HepG2 (cell line): ENCODE data around the gene MORN1. TPM values are rescaled to one million over a fixed set of nuclear protein-coding genes. Genes with fewer than 3 reads are reported as not detected.
A peak's percentile ranks its signal among the peaks of the same experiment; 100 is the strongest.

Experiments used
- ATAC-seq: fragments of 200-7000 bp; cut with Tn5 transposase; 3 replicates; pipeline ENCODE4 v1.9.1; 2020; ENCODE audit warnings: mild to moderate bottlenecking, moderate library complexity
- BruUV-seq: library from RNA; stranded (reverse); fragments of 400-500 nt; replicated peaks from 2 replicates; lab custom pipeline; 2021; lab: Mats Ljungman, UMichigan
- CTCF ChIA-PET: fragments of 300-600 bp; formaldehyde crosslinking; extraction: SDS; loops from one replicate; lab custom pipeline; 2021; ENCODE audit warnings: low total read pairs, inconsistent platforms, low intra/inter-chr PET ratio; lab: Yijun Ruan, JAX
- POLR2A ChIA-PET: fragments of 350-600 bp; sonication (Branson Sonifier 250); formaldehyde crosslinking; loops from one replicate; lab custom pipeline; 2020; ENCODE audit warnings: antibody characterized with exemption, inconsistent platforms; lab: Yijun Ruan, JAX
- DNase-seq: peaks from one replicate; pipeline ENCODE4 v3.0.0-alpha.2; 2015; ENCODE audit warnings: low spot score
- FAIRE-seq: peaks from 3 replicates; lab custom pipeline; 2011; peaks lifted over from hg19 to GRCh38; lab: Jason Lieb, UNC
- H2AFZ ChIP-seq: one replicate; pipeline ENCODE4 v1.6.1; 2011; ENCODE audit warnings: low read length, inconsistent platforms
- H3K27ac ChIP-seq: fragments of 300-600 bp; 3 replicates; pipeline ENCODE4 v1.8.0; 2011; ENCODE audit warnings: mixed run types, mild to moderate bottlenecking, mixed read lengths, low read length, inconsistent platforms; ENCODE audit not compliant: insufficient read depth; ENCODE audit errors: extremely low read length
- H3K27me3 ChIP-seq, 2 experiments: fragments of 200-600 bp in 1 of 2; 2 replicates in 1 of 2; 3 replicates in 1 of 2; pipeline versions ENCODE4 v1.6.0 to v1.8.0; 2011; ENCODE audit warnings: low read length in 2 of 2, mild to moderate bottlenecking in 2 of 2, moderate library complexity in 2 of 2, inconsistent platforms in 1 of 2; ENCODE audit not compliant: insufficient read depth in 2 of 2, control insufficient read depth in 1 of 2
- H3K36me3 ChIP-seq, 2 experiments: fragments of 200-600 bp in 1 of 2; replicated peaks in 1 of 2; 2 replicates in 1 of 2; 3 replicates in 1 of 2; pipeline versions ENCODE4 v1.5.1 to v1.8.0; 2011; ENCODE audit warnings: low read length in 2 of 2, inconsistent platforms in 1 of 2; ENCODE audit not compliant: insufficient read depth in 2 of 2, control insufficient read depth in 1 of 2
- H3K4me1 ChIP-seq: 2 replicates; pipeline ENCODE4 v1.5.1; 2012; ENCODE audit warnings: low read length, inconsistent platforms; ENCODE audit not compliant: insufficient read depth
- H3K4me2 ChIP-seq: 2 replicates; pipeline ENCODE4 v1.6.0; 2011; ENCODE audit warnings: low read depth, low read length, inconsistent platforms
- H3K4me3 ChIP-seq, 3 experiments: fragments of 200-600 bp in 1 of 3; sonication (generic), shearing (Covaris generic) in 1 of 3; replicated peaks in 1 of 3; 2 replicates each; pipeline ENCODE4 v1.5.1; 2011 to 2016; ENCODE audit warnings: low read length in 3 of 3, inconsistent platforms in 2 of 3, low read depth in 2 of 3, mild to moderate bottlenecking in 2 of 3, control low read depth in 1 of 3, mixed read lengths in 1 of 3; ENCODE audit not compliant: insufficient read depth in 1 of 3
- H3K79me2 ChIP-seq: one replicate; pipeline ENCODE4 v1.6.1; 2011; ENCODE audit warnings: low read length, inconsistent platforms; ENCODE audit not compliant: insufficient read depth
- H3K9ac ChIP-seq: 2 replicates; pipeline ENCODE4 v1.6.0; 2011; ENCODE audit warnings: mild to moderate bottlenecking, low read depth, low read length, inconsistent platforms; ENCODE audit not compliant: insufficient read depth
- H3K9me3 ChIP-seq: 2 replicates; pipeline ENCODE4 v1.5.1; 2012; ENCODE audit warnings: mild to moderate bottlenecking, low read length
- H4K20me1 ChIP-seq: 2 replicates; pipeline ENCODE4 v1.6.0; 2011; ENCODE audit warnings: inconsistent platforms, mild to moderate bottlenecking, low read length, moderate library complexity; ENCODE audit not compliant: insufficient read depth
- CREBL2 ChIP-seq: sonication (generic); formaldehyde crosslinking; IDR thresholded peaks from 2 replicates; pipeline ENCODE4 v1.8.1; 2023; ENCODE audit warnings: missing genetic modification reagents, mild to moderate bottlenecking, borderline replicate concordance
- EEA1 ChIP-seq: sonication (generic); formaldehyde crosslinking; IDR thresholded peaks from 2 replicates; pipeline ENCODE4 v1.5.1; 2020; ENCODE audit warnings: mild to moderate bottlenecking, missing genetic modification reagents, borderline replicate concordance
- FOSL2 ChIP-seq: sonication (generic); formaldehyde crosslinking; IDR thresholded peaks from 2 replicates; pipeline ENCODE4 v1.4.0; 2020; ENCODE audit warnings: missing genetic modification reagents
- IRX3 ChIP-seq: sonication (generic); formaldehyde crosslinking; IDR thresholded peaks from 2 replicates; pipeline ENCODE4 v1.8.1; 2023; ENCODE audit warnings: mild to moderate bottlenecking, low read depth, missing genetic modification reagents, borderline replicate concordance
- MAFK ChIP-seq, 2 experiments: IDR thresholded peaks in 1 of 2; conservative IDR thresholded peaks in 1 of 2; 2 replicates each; pipeline ENCODE4 v1.6.1; 2011; ENCODE audit warnings: improper control_type of control experiment in 2 of 2, low read length in 2 of 2
- NFE2 ChIP-seq: sonication (generic); formaldehyde crosslinking; IDR thresholded peaks from 2 replicates; pipeline ENCODE4 v1.4.0; 2020; ENCODE audit warnings: missing genetic modification reagents
- RBAK ChIP-seq: sonication (generic); formaldehyde crosslinking; IDR thresholded peaks from 2 replicates; pipeline ENCODE4 v1.5.1; 2020; ENCODE audit warnings: mild to moderate bottlenecking, missing genetic modification reagents
- RELA ChIP-seq: sonication (generic); formaldehyde crosslinking; IDR thresholded peaks from 2 replicates; pipeline ENCODE4 v1.4.0; 2020; ENCODE audit warnings: missing genetic modification reagents
- REPIN1 ChIP-seq: sonication (generic); formaldehyde crosslinking; IDR thresholded peaks from 2 replicates; pipeline ENCODE4 v1.8.0; 2022; ENCODE audit warnings: missing genetic modification reagents, low read depth, mild to moderate bottlenecking, borderline replicate concordance
- REXO4 ChIP-seq: sonication (generic); formaldehyde crosslinking; IDR thresholded peaks from 2 replicates; pipeline ENCODE4 v1.8.0; 2022; ENCODE audit warnings: missing genetic modification reagents, mild to moderate bottlenecking, borderline replicate concordance
- SALL1 ChIP-seq: sonication (generic); formaldehyde crosslinking; IDR thresholded peaks from 2 replicates; pipeline ENCODE4 v1.8.0; 2022; ENCODE audit warnings: mild to moderate bottlenecking, missing genetic modification reagents
- SKI ChIP-seq: fragments of 450-650 bp; IDR thresholded peaks from one replicate; pipeline ENCODE4 v1.6.1; 2018; ENCODE audit warnings: mild to moderate bottlenecking; ENCODE audit not compliant: partially characterized antibody
- SMAD9 ChIP-seq: sonication (generic); formaldehyde crosslinking; IDR thresholded peaks from 2 replicates; pipeline ENCODE4 v1.5.1; 2020; ENCODE audit warnings: mild to moderate bottlenecking, missing genetic modification reagents
- SMARCE1 ChIP-seq: fragments of 450-650 bp; IDR thresholded peaks from 2 replicates; pipeline ENCODE4 v1.6.1; 2017; ENCODE audit warnings: borderline replicate concordance
- ZBTB38 ChIP-seq: sonication (generic); formaldehyde crosslinking; IDR thresholded peaks from 2 replicates; pipeline ENCODE4 v1.5.1; 2020; ENCODE audit warnings: mild to moderate bottlenecking, missing genetic modification reagents
- ZBTB4 ChIP-seq: sonication (generic); formaldehyde crosslinking; IDR thresholded peaks from 2 replicates; pipeline ENCODE4 v1.4.0; 2020; ENCODE audit warnings: missing genetic modification reagents, mild to moderate bottlenecking, borderline replicate concordance
- ZMYM2 ChIP-seq: sonication (generic); formaldehyde crosslinking; IDR thresholded peaks from 2 replicates; pipeline ENCODE4 v1.8.0; 2022; ENCODE audit warnings: mild to moderate bottlenecking, missing genetic modification reagents
- ZNF414 ChIP-seq: sonication (generic); formaldehyde crosslinking; IDR thresholded peaks from 2 replicates; pipeline ENCODE4 v1.5.0; 2020; ENCODE audit warnings: missing genetic modification reagents
- ZNF562 ChIP-seq: sonication (generic); formaldehyde crosslinking; IDR thresholded peaks from 2 replicates; pipeline ENCODE4 v1.8.0; 2022; ENCODE audit warnings: missing genetic modification reagents, borderline replicate concordance
- ZNF678 ChIP-seq: sonication (generic); formaldehyde crosslinking; IDR thresholded peaks from 2 replicates; pipeline ENCODE4 v1.4.0; 2020; ENCODE audit warnings: mild to moderate bottlenecking, missing genetic modification reagents
- ZNF720 ChIP-seq: sonication (generic); formaldehyde crosslinking; IDR thresholded peaks from 2 replicates; pipeline ENCODE4 v1.4.0; 2020; ENCODE audit warnings: missing genetic modification reagents
- ZNF773 ChIP-seq: sonication (generic); formaldehyde crosslinking; IDR thresholded peaks from 2 replicates; pipeline ENCODE4 v1.4.0; 2020; ENCODE audit warnings: missing genetic modification reagents, borderline replicate concordance
- ZNF891 ChIP-seq: sonication (generic); formaldehyde crosslinking; IDR thresholded peaks from 2 replicates; pipeline ENCODE4 v1.5.0; 2020; ENCODE audit warnings: mild to moderate bottlenecking, missing genetic modification reagents
- WGBS: methylation state at CpG from one replicate; pipeline ENCODE4 v1.1.6; 2017; ENCODE audit warnings: low lambda C conversion rate; 5-methylcytosine and 5-hydroxymethylcytosine counted together
- in situ Hi-C: cut with HindIII; loops from 2 replicates; pipeline ENCODE4 v1.10.0; 2017; ENCODE audit warnings: low pct_unique_long_range_greater_than_20kb; ENCODE audit not compliant: extremely low pct_ligation_motif_present
- intact Hi-C: fragments of 100-400 bp; cut with micrococcal nuclease; formaldehyde crosslinking; loops from one replicate; pipeline ENCODE4 v1.10.0; 2022; ENCODE audit not compliant: unreplicated experiment
- polyA plus RNA-seq, 8 experiments: library from polyadenylated mRNA; depleted of rRNA in 3 of 8; stranded (reverse) in 7 of 8; unstranded in 1 of 8; fragments of >200 nt; fragmentation: Illumina TruSeq in 4 of 8; extraction: Trizol in 4 of 8; gene quantifications; 2 replicates each; pipeline versions ENCODE4 v1.2.1 to v1.2.3, GENCODE V29; 2011 to 2016; ENCODE audit warnings: low read depth in 4 of 8, missing spikeins in 1 of 8, mixed read lengths in 1 of 8; ENCODE audit not compliant: insufficient read depth in 1 of 8
- total RNA-seq, 5 experiments: library from RNA; depleted of rRNA; stranded (reverse); fragments of >200 nt; fragmentation: Illumina TruSeq; extraction: Trizol; gene quantifications; 2 replicates each; pipeline ENCODE4 v1.2.3, GENCODE V29; 2016; ENCODE audit warnings: low read depth in 1 of 5

Gene MORN1
- total and polyA plus RNA-seq, 2 of the 13 experiments (the other 11 are each of a cell fraction or from before 2014, with no cell fraction given), result 3.1 to 6.5 TPM

GRCh38 chr1:2393471-2393877 is 2.1 kb upstream of the MORN1 start:
- DNase-seq, result peak; percentile 42
- Histone ChIP-seq H3K79me2 (peaks cover 36% of the 10 kb centered on the region), H3K9me3 (no peaks in the 10 kb centered on the region), H3K4me2 (peak overlapping the region; percentile 92), H3K27me3 (no peaks in the 10 kb centered on the region; a peak in 1 of 5 replicates), H3K4me3 (peak overlapping the region in 2 of 3 experiments; percentile 14 to 32; a peak in 4 of 6 replicates), H3K27ac (peak overlapping the region; percentile 54), H2AFZ (no peak overlapping the region), H3K36me3 (peaks cover 16 to 31% of the 10 kb centered on the region in 2 experiments), H4K20me1 (peaks cover 8% of the 10 kb centered on the region; the same call in 1 of the 2 replicates), H3K4me1 (peaks cover 34% of the 10 kb centered on the region), H3K9ac (peak overlapping the region; percentile 85)
- no TSS peak for BruUV-seq
- POLR2A ChIA-PET, result interaction anchor here (0.7 to 1.2 kb wide), 3 partner anchors 19 to 198 kb away, joined by 3 read pairs; partner anchors contain the start of gene PEX10
- in situ Hi-C loops (no loop called here), intact Hi-C loops (no loop called here)
- FAIRE-seq, result no peak
- CTCF ChIA-PET, result no interaction called here
- WGBS, result 31% methylated on average over 6 of the region's 9 CpGs
- ATAC-seq, result no peak
- TF ChIP-seq MAFK (conservative IDR thresholded peaks at IDR 0.05 in 1 of 2, IDR thresholded peaks at IDR 0.05 in 1 of 2; ENCODE audit: low read length in 2 of 2) (no peak), CREBL2 (no peak), NFE2 (no peak), ZBTB4 (peak; percentile 58; the same call in 1 of the 2 replicates), ZNF562 (CRISPR knock-in tag) (no peak), FOSL2 (0 out of 2 replicates have a peak, but pooled peaks have one; percentile 8), ZNF414 (CRISPR knock-in tag) (no peak), SMAD9 (CRISPR knock-in tag) (no peak), REXO4 (CRISPR knock-in tag) (no peak), ZNF773 (CRISPR knock-in tag) (no peak), ZNF678 (CRISPR knock-in tag) (no peak), ZNF891 (CRISPR knock-in tag) (no peak), RBAK (no peak), ZBTB38 (peak; percentile 73), SMARCE1 (no peak), ZMYM2 (CRISPR knock-in tag) (peak; percentile 64; the same call in 1 of the 2 replicates), ZNF720 (CRISPR knock-in tag) (no peak), IRX3 (CRISPR knock-in tag) (no peak), REPIN1 (CRISPR knock-in tag) (0 out of 2 replicates have a peak, but pooled peaks have one; percentile 23), EEA1 (no peak), SKI (no peak), RELA (no peak), SALL1 (CRISPR knock-in tag) (0 out of 2 replicates have a peak, but pooled peaks have one; percentile 35)
